Stimulated activated naive CD8-positive, alpha-beta T cell treated with anti-CD3 and anti-CD28 coated beads, Interleukin-15, Interleukin-2, amounts not matched to agents 100 U/mL and 50 U/mL, for 24 hours (primary cell): ENCODE data around the gene TLX2.

Source experiments
- ATAC-seq: fragments of 150-1000 bp; cut with Tn5 transposase; one replicate; pipeline ENCODE4 v1.10.0; 2021
- DNase-seq: peaks from one replicate; pipeline ENCODE4 v3.0.0; 2021

The TLX2 gene

DNA sequence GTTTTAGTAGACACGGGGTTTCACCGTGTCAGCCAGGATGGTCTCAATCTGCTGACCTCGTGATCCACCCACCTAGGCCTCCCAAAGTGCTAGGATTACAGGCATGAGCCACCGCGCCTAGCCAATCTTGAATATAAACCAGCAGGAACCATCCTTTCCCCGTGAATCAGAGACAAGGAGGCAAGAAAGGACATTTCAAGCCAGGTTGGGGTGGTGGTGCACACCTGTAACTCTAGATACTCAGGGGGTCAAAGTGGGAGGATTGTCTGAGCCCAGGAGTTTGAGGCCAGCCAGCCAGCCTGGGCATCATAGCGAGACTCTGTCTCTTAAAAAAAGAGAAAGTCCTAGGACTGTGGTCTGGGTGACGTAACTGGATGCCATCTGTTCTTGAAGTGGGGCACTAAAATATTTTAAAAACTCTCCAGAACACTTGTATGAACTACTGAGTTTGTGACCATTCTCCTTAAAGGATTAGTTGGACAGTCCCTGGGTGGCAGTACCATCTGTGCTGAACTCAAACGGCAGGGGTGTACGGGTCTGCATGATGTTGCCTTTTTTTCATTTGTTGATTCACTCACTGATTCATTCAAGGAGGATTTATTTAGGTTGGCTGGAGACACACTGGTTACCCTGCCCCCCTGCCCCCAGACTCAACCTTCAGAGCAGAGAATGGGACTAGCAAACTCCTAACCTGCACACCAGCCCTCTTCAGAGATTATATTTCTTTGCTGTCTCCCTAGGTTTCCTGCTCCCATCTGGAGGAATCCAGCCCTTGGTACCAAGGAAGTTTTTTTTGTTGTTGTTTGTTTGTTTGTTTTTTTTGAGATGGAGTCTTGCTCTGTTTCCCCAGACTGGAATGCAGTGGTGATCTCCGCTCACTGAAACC is 2.9 kb upstream of the TLX2 start:
- no peak for DNase-seq

GRCh38 chr2:74512744-74513604 is 1.3 kb upstream of the TLX2 start:
- no peak for DNase-seq
- ATAC-seq, result no peak

More for the DNA sequence above, 2.9 kb upstream of the TLX2 start:
- ATAC-seq, result no peak

- ATAC-seq (peak; percentile 14), DNase-seq (peak; percentile 35)
These were observed 464 bp upstream of the TLX2 start for GRCh38 chr2:74513605-74514367.

- ATAC-seq (no peak), DNase-seq (no peak)
These were observed 1.2 kb downstream of the TLX2 start for GRCh38 chr2:74515271-74515980.

- ATAC-seq (peak; percentile 67), DNase-seq (peak; percentile 78)
These were observed 1.9 kb downstream of the TLX2 start for GRCh38 chr2:74515981-74516633.

DNA sequence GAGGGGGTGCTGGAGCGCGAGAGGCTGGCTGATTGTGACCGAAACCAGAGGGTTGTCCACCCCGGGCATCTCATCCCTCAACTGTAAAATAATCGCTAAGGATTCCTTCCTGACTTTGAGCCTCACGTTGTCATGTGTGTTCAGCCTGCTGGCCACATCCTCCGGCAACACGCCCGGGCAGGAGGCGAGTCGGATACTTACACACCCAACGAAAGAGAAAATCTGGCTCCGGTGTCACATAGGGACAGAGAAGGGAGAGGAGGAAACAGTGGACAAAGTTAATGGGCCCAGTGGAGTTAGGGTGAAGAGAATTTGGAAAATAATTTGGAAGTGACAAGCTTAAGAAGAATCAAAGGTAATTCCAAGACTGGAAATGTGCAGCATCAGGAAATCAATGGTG is 2.4 kb downstream of the TLX2 start:
- no peak for DNase-seq
- no peak for ATAC-seq

- DNase-seq (no peak), ATAC-seq (no peak)
These were observed 8.3 kb downstream of the TLX2 start for GRCh38 chr2:74522516-74522915.

DNA sequence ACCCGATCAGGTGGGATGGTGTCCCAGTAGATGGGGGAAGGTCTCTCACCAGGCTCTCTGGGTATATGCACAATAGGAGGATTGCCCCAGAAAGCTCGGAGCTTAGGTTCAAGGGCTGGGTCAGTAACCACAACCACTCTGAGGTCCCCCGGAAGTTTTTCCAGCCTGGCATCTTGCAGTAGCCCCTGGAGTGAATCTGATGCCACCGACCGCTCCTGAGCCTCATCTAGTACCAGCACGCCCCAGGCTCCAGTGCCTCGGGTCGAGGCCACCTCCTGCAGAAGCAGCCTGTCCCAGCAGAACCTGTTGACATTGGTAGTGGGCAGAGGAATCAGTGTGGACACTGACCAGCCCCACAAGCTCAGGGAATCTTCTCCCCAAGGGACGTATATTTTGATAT is 9.8 kb downstream of the TLX2 start:
- ATAC-seq (no peak), DNase-seq (no peak)

GRCh38 chr2:74524955-74525716 is 10.9 kb downstream of the TLX2 start:
- DNase-seq, result no peak
- ATAC-seq, result no peak

GRCh38 chr2:74525717-74526648 is 11.7 kb downstream of the TLX2 start, which contains the start of gene DQX1:
DQX1 (minus strand) TSS chr2:74526231; CDS start chr2:74525729, 502 bp downstream.
- no peak for DNase-seq
- no peak for ATAC-seq

DNA sequence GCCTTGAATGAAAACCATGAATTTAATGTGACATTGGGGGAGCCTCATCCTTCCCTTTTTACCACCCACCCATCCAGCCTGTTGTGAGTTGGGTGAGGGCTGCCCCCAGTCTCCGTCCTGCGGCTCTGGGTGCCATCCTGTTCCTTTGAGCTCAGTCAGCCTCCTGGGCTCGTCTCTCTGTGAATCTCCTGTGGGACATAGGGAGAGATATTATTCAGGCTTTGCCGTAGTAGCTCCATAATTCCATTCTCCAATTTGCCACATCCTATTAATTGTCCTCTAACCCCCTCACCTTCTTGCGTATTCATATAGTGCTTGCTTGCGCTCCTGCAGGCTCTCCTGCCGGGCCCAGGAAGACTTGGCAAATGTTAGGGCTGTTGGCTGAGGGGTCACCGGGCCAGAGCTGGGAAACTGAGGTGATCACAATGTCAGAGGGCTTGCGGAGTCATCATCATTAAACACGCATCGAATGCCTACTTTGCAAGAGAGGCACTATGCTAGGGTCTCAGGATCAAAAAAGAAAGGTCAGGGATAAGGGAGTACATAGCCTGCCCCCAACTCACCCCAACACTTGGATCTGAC is 12.5 kb downstream of the TLX2 start:
- ATAC-seq (no peak), DNase-seq (no peak)

GRCh38 chr2:74527741-74528140 is 13.5 kb downstream of the TLX2 start:
- no peak for ATAC-seq
- DNase-seq, result no peak

DNA sequence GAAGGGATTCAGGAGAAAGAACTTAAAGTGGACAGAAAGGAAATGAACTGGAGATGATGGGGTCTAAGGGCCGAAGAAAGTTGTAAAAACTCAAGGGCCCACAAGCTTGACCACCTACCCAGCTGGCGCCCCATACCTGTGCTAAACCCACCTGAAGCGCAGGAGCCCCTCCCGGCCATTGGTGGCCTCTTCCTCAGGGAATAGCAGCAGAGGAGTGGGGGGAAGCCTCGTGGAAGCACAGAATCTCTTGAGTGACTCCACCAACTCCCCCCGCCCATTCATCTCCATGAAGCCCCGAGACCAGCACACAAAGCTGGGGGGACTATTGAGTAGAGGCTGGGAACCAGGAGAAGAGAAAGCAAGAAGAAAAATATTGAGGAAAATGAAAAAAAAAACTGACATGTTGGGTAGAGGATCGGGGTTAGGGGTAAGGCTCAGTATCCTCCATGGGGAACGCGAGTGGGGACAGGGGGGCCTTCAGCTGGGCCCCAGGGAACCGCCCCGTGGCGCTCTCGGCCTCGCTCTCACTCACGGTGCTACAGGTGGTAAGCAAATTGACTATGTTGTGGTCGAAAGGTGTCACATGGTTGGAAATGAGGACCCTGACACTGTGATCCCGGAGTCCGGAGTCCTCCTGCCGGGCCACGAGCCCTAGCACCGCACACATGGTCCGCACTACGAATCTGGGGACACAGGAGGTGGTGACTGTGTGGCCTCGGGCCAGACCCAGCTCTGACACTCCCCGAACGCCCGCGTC is 14.5 kb downstream of the TLX2 start:
- ATAC-seq (no peak), DNase-seq (peak; percentile 34)

GRCh38 chr2:74529357-74530238 is 15.3 kb downstream of the TLX2 start, which contains the start of the genes AUP1 and HTRA2:
AUP1 (minus strand) TSS chr2:74529706; CDS start chr2:74529629, 77 bp downstream.
HTRA2 (plus strand) TSS chr2:74529933; CDS start chr2:74530007, 74 bp downstream.
- ATAC-seq (peak; percentile 92), DNase-seq (peak; percentile 93)

DNA sequence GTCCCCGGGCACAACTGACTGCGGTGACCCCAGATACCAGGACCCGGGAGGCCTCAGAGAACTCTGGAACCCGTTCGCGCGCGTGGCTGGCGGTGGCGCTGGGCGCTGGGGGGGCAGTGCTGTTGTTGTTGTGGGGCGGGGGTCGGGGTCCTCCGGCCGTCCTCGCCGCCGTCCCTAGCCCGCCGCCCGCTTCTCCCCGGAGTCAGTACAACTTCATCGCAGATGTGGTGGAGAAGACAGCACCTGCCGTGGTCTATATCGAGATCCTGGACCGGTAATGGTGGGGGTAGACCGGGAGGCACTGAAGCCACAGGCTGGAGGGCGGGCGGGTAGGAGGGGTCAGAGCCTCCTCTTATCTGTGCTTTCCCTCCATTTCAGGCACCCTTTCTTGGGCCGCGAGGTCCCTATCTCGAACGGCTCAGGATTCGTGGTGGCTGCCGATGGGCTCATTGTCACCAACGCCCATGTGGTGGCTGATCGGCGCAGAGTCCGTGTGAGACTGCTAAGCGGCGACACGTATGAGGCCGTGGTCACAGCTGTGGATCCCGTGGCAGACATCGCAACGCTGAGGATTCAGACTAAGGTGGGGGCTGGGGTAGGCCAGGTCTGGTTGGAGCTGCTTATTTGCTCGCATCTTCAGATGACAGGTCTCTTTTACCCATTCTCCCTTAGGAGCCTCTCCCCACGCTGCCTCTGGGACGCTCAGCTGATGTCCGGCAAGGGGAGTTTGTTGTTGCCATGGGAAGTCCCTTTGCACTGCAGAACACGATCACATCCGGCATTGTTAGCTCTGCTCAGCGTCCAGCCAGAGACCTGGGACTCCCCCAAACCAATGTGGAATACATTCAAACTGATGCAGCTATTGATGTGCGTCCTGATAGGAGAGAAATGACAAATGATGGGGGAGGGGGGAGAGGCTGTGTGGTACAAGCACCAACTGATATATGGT is 16.3 kb downstream of the TLX2 start:
- DNase-seq, result peak; percentile 62
- peak; percentile 32 for ATAC-seq

DNA sequence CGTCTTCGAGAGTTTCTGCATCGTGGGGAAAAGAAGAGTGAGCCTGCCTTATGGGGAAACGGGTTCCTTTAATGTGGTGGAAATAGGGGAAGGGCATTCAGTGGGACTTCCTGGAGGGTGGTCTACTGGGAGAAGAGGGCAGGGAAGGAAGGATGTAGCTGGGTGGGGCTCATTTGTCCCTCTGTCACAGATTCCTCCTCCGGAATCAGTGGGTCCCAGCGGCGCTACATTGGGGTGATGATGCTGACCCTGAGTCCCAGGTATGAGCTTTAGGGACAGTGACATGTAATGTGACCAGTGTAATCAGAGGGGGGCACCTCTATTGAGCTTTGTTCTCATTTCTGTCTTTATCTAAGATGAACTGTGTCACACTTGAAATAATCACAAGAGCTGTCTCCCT is 17.4 kb downstream of the TLX2 start:
- no peak for DNase-seq
- no peak for ATAC-seq
